ENCODE results near the gene TARS3.

TARS3 gene

DNA sequence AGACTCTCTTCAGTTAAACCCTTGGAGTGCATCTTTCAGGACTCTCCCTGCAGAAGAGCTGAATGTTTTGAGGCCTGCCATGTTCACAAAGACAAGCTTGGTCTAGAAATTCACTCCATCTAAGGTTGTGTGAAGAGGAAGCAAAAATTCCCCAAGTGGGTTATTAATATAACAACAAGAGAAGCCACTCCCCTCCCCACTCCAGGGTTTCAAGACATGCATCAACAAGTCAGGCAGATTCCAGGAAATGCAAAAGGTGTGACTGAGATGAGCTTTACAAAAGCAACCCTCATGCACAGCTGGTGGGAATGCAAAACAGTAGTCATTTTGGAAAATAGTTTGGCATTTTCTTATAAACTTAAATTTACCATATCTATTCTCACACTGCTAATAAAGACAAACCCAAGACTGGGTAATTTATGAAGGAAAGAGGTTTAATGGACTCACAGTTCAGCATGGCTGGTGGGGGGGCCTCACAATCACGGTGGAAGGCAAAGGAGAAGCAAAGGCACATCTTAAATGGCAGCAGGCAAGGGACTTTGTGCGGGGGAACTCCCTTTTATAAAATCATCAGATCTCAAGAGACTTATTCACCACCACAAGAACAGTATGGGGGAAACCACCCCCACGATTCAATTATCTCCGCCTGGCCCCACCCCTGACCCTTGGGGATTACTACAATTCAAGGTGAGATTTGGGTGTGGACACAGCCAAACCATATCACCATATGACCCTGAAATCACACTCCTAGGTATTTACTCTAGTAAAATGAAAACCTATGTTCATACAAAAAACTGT lies 31.3 kb downstream of the TARS3 start:
- Histone ChIP-seq H3K79me2 (ENCODE audit: low read length) (no peaks in the 10 kb centered on the region), H3K4me3 (ENCODE audit: low read length) (no peak overlapping the region), H3K4me2 (ENCODE audit: low read length) (no peak overlapping the region), H3K9me3 (ENCODE audit: insufficient read depth, low read length) (no peaks in the 10 kb centered on the region), H3K36me3 (replicated peaks; ENCODE audit: low read depth, low read length) (peaks cover 20% of the 10 kb centered on the region), H3K9ac (ENCODE audit: low read length) (no peak overlapping the region), H3K27me3 (ENCODE audit: low read depth, low read length) (no peaks in the 10 kb centered on the region), H3K27ac (ENCODE audit: low read length) (no peak overlapping the region), H3K4me1 (ENCODE audit: low read length) (peaks cover 8% of the 10 kb centered on the region; the same call in 1 of the 2 replicates), H2AFZ (ENCODE audit: low read depth, low read length) (no peak overlapping the region), H4K20me1 (ENCODE audit: insufficient read depth, low read length) (no peaks in the 10 kb centered on the region)
- TF ChIP-seq EZH2phosphoT487 (IDR thresholded peaks at IDR 0.05; ENCODE audit: low read depth), result no peak
- TF ChIP-seq, protein P1, sequence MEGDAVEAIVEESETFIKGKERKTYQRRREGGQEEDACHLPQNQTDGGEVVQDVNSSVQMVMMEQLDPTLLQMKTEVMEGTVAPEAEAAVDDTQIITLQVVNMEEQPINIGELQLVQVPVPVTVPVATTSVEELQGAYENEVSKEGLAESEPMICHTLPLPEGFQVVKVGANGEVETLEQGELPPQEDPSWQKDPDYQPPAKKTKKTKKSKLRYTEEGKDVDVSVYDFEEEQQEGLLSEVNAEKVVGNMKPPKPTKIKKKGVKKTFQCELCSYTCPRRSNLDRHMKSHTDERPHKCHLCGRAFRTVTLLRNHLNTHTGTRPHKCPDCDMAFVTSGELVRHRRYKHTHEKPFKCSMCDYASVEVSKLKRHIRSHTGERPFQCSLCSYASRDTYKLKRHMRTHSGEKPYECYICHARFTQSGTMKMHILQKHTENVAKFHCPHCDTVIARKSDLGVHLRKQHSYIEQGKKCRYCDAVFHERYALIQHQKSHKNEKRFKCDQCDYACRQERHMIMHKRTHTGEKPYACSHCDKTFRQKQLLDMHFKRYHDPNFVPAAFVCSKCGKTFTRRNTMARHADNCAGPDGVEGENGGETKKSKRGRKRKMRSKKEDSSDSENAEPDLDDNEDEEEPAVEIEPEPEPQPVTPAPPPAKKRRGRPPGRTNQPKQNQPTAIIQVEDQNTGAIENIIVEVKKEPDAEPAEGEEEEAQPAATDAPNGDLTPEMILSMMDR (IDR thresholded peaks at IDR 0.05; ENCODE audit: low read depth, low read length), result no peak

DNA sequence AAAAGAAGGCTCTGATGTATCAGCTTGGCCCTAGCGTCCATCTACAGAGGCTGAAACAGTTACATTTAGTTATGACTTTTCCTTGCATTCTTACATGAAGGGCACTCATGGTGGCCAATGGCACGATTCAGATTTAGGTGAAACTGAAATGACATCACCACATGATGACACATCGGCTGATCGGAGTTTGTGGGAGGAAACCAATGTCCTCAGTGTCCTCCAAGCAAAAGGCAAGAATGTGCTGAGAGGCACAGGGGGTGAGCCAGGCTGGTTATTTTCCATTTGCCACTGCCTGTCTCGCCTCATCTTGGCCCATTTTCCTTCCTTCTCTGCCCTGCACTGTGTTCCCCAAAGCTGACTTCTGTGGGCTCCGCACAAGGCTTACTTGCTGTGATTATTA lies 34.4 kb downstream of the TARS3 start:
- no peak overlapping the region for H3K27ac ChIP-seq (ENCODE audit: low read length)
- H3K4me1 ChIP-seq (ENCODE audit: low read length), result peaks cover 8% of the 10 kb centered on the region; the same call in 1 of the 2 replicates
- H3K27me3 ChIP-seq (ENCODE audit: low read depth, low read length), result no peaks in the 10 kb centered on the region
- H3K4me2 ChIP-seq (ENCODE audit: low read length), result no peak overlapping the region
- H3K4me3 ChIP-seq (ENCODE audit: low read length), result no peak overlapping the region
- no peaks in the 10 kb centered on the region for H4K20me1 ChIP-seq (ENCODE audit: insufficient read depth, low read length)
- TF ChIP-seq EZH2phosphoT487 (IDR thresholded peaks at IDR 0.05; ENCODE audit: low read depth), result no peak
- TF ChIP-seq, protein P1 (IDR thresholded peaks at IDR 0.05; ENCODE audit: low read depth, low read length), result no peak
- H3K9ac ChIP-seq (ENCODE audit: low read length), result no peak overlapping the region
- H3K9me3 ChIP-seq (ENCODE audit: insufficient read depth, low read length), result no peaks in the 10 kb centered on the region
- H2AFZ ChIP-seq (ENCODE audit: low read depth, low read length), result no peak overlapping the region
- peaks cover 14% of the 10 kb centered on the region for H3K36me3 ChIP-seq (replicated peaks; ENCODE audit: low read depth, low read length)
- no peaks in the 10 kb centered on the region for H3K79me2 ChIP-seq (ENCODE audit: low read length)

DNA sequence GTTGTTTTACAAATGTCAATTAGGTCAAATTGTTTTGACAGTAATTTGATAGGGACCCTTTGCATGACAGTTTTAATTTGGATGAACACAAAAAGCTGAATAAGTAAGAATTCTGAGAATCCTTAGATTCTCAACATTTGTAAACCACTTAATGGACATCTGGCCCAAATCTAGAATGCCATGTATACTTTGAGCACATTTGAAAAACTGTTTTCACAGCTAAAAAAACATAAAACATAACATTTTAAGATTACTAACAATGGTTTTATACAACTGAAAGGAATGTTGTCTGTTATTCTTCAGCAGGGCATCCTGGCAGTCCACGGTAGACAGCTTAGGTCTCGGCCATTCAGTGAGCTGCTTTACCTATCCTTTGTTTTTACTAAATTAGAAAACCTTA lies 37.6 kb downstream of the TARS3 start:
- Histone ChIP-seq H3K4me2 (ENCODE audit: low read length) (no peak overlapping the region), H3K4me3 (ENCODE audit: low read length) (no peak overlapping the region), H2AFZ (ENCODE audit: low read depth, low read length) (no peak overlapping the region), H3K36me3 (replicated peaks; ENCODE audit: low read depth, low read length) (peaks cover 1% of the 10 kb centered on the region), H3K27ac (ENCODE audit: low read length) (no peak overlapping the region), H3K27me3 (ENCODE audit: low read depth, low read length) (no peaks in the 10 kb centered on the region), H3K4me1 (ENCODE audit: low read length) (no peaks in the 10 kb centered on the region), H3K9ac (ENCODE audit: low read length) (no peak overlapping the region), H4K20me1 (ENCODE audit: insufficient read depth, low read length) (no peaks in the 10 kb centered on the region), H3K9me3 (ENCODE audit: insufficient read depth, low read length) (no peaks in the 10 kb centered on the region), H3K79me2 (ENCODE audit: low read length) (no peaks in the 10 kb centered on the region)
- TF ChIP-seq, protein P1 (IDR thresholded peaks at IDR 0.05; ENCODE audit: low read depth, low read length), result no peak
- TF ChIP-seq EZH2phosphoT487 (IDR thresholded peaks at IDR 0.05; ENCODE audit: low read depth), result no peak

DNA sequence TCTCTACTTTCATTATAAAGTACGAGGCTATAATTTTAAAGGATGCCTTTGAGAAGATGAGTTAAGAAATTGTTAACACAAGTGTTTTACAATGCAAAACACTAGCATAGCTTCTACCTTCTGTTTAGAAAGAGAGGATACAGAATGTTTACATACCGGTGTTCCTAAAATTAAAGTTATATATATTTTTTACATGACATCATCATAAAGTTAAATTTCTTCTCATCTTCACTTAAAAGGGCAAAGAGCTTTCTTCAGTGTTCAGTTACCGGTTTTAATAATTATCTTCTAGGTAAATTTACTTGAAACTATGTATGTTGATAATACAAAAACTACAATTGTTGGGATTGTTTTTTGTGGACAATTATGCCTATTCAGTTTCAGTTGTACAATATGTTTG lies 39.4 kb downstream of the TARS3 start:
- H3K4me1 ChIP-seq (ENCODE audit: low read length), result no peaks in the 10 kb centered on the region
- no peak overlapping the region for H2AFZ ChIP-seq (ENCODE audit: low read depth, low read length)
- H3K27ac ChIP-seq (ENCODE audit: low read length), result no peak overlapping the region
- no peak overlapping the region for H3K9ac ChIP-seq (ENCODE audit: low read length)
- H3K36me3 ChIP-seq (replicated peaks; ENCODE audit: low read depth, low read length), result no peaks in the 10 kb centered on the region
- no peaks in the 10 kb centered on the region for H3K79me2 ChIP-seq (ENCODE audit: low read length)
- TF ChIP-seq, protein P1 (IDR thresholded peaks at IDR 0.05; ENCODE audit: low read depth, low read length), result no peak
- TF ChIP-seq EZH2phosphoT487 (IDR thresholded peaks at IDR 0.05; ENCODE audit: low read depth), result no peak
- H3K27me3 ChIP-seq (ENCODE audit: low read depth, low read length), result no peaks in the 10 kb centered on the region
- no peak overlapping the region for H3K4me3 ChIP-seq (ENCODE audit: low read length)
- H3K4me2 ChIP-seq (ENCODE audit: low read length), result no peak overlapping the region
- no peaks in the 10 kb centered on the region for H3K9me3 ChIP-seq (ENCODE audit: insufficient read depth, low read length)
- no peaks in the 10 kb centered on the region for H4K20me1 ChIP-seq (ENCODE audit: insufficient read depth, low read length)

Measured in OCI-LY3 (cell line).